ENCODE data around the gene SEC31B. TPM values are rescaled to one million over a fixed set of nuclear protein-coding genes. Genes with fewer than 3 reads are reported as not detected.

The SEC31B gene
- polyA plus RNA-seq, 3 donors: 0.05 to 50.2 (median 0.09) TPM

DNA sequence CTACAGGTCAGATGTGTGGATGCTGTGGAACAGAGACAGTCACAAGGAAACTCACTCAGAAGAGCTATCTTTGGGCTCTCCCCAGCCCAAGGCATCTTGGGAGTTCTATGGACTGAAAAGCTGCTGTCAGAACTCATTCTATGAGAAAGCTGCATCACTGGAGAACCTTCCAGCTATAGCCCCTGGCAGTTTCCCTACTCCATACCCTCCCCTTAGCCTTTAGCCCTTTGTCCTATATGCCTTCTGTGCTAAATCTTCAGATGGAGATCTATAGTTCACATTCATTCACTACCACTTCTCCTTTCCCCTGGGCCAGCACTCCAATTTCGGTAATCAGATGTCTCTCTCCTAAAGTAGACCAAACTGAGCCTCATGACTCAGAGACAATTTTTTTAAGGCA, 49.9 kb downstream of the SEC31B start:
- intact Hi-C loops (cut with micrococcal nuclease): no loop called here
- Histone ChIP-seq H3K36me3 (replicated peaks in 1 of 2; ENCODE audit: control insufficient read depth in 1 of 2, insufficient read depth in 2 of 2, low read length in 2 of 2) (no peaks in the 10 kb centered on the region), H3K4me3 (replicated peaks in 1 of 3; ENCODE audit: low read depth in 2 of 3, low read length in 3 of 3) (no peak overlapping the region), H3K4me2 (replicated peaks; ENCODE audit: extremely low read depth, low read length, poor library complexity, severe bottlenecking) (no peak overlapping the region), H3K4me1 (ENCODE audit: control insufficient read depth in 1 of 2, insufficient read depth in 2 of 2, low read length in 2 of 2) (no peaks in the 10 kb centered on the region), H3K9ac (ENCODE audit: insufficient read depth, low read length, poor library complexity, severe bottlenecking) (no peak overlapping the region), H3K27me3 (ENCODE audit: control insufficient read depth in 2 of 2, insufficient read depth in 2 of 2, low read length in 2 of 2) (peaks cover 17 to 30% of the 10 kb centered on the region in 2 donors), H3K27ac (ENCODE audit: low read depth in 1 of 2, low read length in 2 of 2) (no peak overlapping the region), H4K20me1 (ENCODE audit: insufficient read depth, low read length) (no peaks in the 10 kb centered on the region), H2AFZ (ENCODE audit: insufficient read depth, low read depth, low read length, poor library complexity, severe bottlenecking) (no peak overlapping the region), H3K9me3 (replicated peaks in 1 of 2; ENCODE audit: control insufficient read depth in 1 of 2, insufficient read depth in 1 of 2, low read length in 2 of 2) (no peaks in the 10 kb centered on the region), H3K79me2 (ENCODE audit: insufficient read depth, low read length) (no peaks in the 10 kb centered on the region)
- Mint-ChIP-seq H3K4me1 (no peaks in the 10 kb centered on the region), H3K9me3 (no peaks in the 10 kb centered on the region), H3K36me3 (no peaks in the 10 kb centered on the region), H3K27ac (peak overlapping the region in 1 of 7 donors; percentile 21), H3K4me3 (no peak overlapping the region), H3K27me3 (ENCODE audit: low read depth in 3 of 3) (peaks cover 3 to 20% (median 18%) of the 10 kb centered on the region in 3 donors)
- 100% methylated on average over 1 of the region's 1 CpG for WGBS (ENCODE audit: insufficient coverage)
- no peak for DNase-seq
- TF ChIP-seq, protein P1, sequence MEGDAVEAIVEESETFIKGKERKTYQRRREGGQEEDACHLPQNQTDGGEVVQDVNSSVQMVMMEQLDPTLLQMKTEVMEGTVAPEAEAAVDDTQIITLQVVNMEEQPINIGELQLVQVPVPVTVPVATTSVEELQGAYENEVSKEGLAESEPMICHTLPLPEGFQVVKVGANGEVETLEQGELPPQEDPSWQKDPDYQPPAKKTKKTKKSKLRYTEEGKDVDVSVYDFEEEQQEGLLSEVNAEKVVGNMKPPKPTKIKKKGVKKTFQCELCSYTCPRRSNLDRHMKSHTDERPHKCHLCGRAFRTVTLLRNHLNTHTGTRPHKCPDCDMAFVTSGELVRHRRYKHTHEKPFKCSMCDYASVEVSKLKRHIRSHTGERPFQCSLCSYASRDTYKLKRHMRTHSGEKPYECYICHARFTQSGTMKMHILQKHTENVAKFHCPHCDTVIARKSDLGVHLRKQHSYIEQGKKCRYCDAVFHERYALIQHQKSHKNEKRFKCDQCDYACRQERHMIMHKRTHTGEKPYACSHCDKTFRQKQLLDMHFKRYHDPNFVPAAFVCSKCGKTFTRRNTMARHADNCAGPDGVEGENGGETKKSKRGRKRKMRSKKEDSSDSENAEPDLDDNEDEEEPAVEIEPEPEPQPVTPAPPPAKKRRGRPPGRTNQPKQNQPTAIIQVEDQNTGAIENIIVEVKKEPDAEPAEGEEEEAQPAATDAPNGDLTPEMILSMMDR (IDR thresholded peaks at IDR 0.05): no peak

GRCh38 chr10:100468978-100469377, 50.7 kb downstream of the SEC31B start:
- TF ChIP-seq, protein P1 (IDR thresholded peaks at IDR 0.05): no peak
- Mint-ChIP-seq H3K9me3 (no peaks in the 10 kb centered on the region), H3K27me3 (ENCODE audit: low read depth in 3 of 3) (peaks cover 8 to 19% (median 16%) of the 10 kb centered on the region in 3 donors), H3K4me3 (no peak overlapping the region), H3K36me3 (no peaks in the 10 kb centered on the region), H3K4me1 (no peaks in the 10 kb centered on the region), H3K27ac (no peak overlapping the region)
- Histone ChIP-seq H3K9ac (ENCODE audit: insufficient read depth, low read length, poor library complexity, severe bottlenecking) (no peak overlapping the region), H3K36me3 (replicated peaks in 1 of 2; ENCODE audit: control insufficient read depth in 1 of 2, insufficient read depth in 2 of 2, low read length in 2 of 2) (no peaks in the 10 kb centered on the region), H3K27me3 (ENCODE audit: control insufficient read depth in 2 of 2, insufficient read depth in 2 of 2, low read length in 2 of 2) (peaks cover 19 to 34% of the 10 kb centered on the region in 2 donors), H3K9me3 (replicated peaks in 1 of 2; ENCODE audit: control insufficient read depth in 1 of 2, insufficient read depth in 1 of 2, low read length in 2 of 2) (no peaks in the 10 kb centered on the region), H2AFZ (ENCODE audit: insufficient read depth, low read depth, low read length, poor library complexity, severe bottlenecking) (no peak overlapping the region), H3K4me2 (replicated peaks; ENCODE audit: extremely low read depth, low read length, poor library complexity, severe bottlenecking) (no peak overlapping the region), H4K20me1 (ENCODE audit: insufficient read depth, low read length) (no peaks in the 10 kb centered on the region), H3K4me1 (ENCODE audit: control insufficient read depth in 1 of 2, insufficient read depth in 2 of 2, low read length in 2 of 2) (no peaks in the 10 kb centered on the region), H3K4me3 (replicated peaks in 1 of 3; ENCODE audit: low read depth in 2 of 3, low read length in 3 of 3) (no peak overlapping the region), H3K27ac (ENCODE audit: low read depth in 1 of 2, low read length in 2 of 2) (no peak overlapping the region), H3K79me2 (ENCODE audit: insufficient read depth, low read length) (no peaks in the 10 kb centered on the region)
- intact Hi-C loops (cut with micrococcal nuclease): no loop called here
- no peak for DNase-seq

All from CD14-positive monocyte (primary cell).